Muscle layer of colon (tissue), 2 donors: ENCODE results near the gene REV3L.
"Not testable (repeated sequence)": the region's sequence is repeated elsewhere in the genome, so short reads cannot be mapped to it uniquely, and the experiment has no call there.

ENCODE experiments used
- H3K27ac ChIP-seq: one replicate; pipeline ENCODE4 v1.7.0; 2013; ENCODE audit warnings: low read depth, mild to moderate bottlenecking, low read length, moderate library complexity
- H3K27me3 ChIP-seq, 2 donors: one replicate each; pipeline ENCODE4 v1.7.0; 2013; ENCODE audit warnings: low read length in 2 of 2, mild to moderate bottlenecking in 2 of 2; ENCODE audit not compliant: insufficient read depth in 2 of 2, control insufficient read depth in 1 of 2
- H3K36me3 ChIP-seq: one replicate; pipeline ENCODE4 v1.7.0; 2013; ENCODE audit warnings: mild to moderate bottlenecking, low read length; ENCODE audit not compliant: insufficient read depth
- H3K4me1 ChIP-seq: one replicate; pipeline ENCODE4 v1.7.0; 2013; ENCODE audit warnings: mild to moderate bottlenecking, low read length; ENCODE audit not compliant: insufficient read depth
- H3K4me3 ChIP-seq, 2 donors: one replicate each; pipeline ENCODE4 v1.7.0; 2013; ENCODE audit warnings: low read length in 2 of 2, low read depth in 1 of 2, mild to moderate bottlenecking in 1 of 2, moderate library complexity in 1 of 2
- H3K9ac ChIP-seq: one replicate; pipeline ENCODE4 v1.7.0; 2013; ENCODE audit warnings: low read length
- H3K9me3 ChIP-seq: one replicate; pipeline ENCODE4 v1.7.0; 2013; ENCODE audit warnings: mild to moderate bottlenecking, low read length
- donor health status: abdominal sarcoma.
- donor health status: Adenocarcinoma of cecum.

REV3L gene

DNA sequence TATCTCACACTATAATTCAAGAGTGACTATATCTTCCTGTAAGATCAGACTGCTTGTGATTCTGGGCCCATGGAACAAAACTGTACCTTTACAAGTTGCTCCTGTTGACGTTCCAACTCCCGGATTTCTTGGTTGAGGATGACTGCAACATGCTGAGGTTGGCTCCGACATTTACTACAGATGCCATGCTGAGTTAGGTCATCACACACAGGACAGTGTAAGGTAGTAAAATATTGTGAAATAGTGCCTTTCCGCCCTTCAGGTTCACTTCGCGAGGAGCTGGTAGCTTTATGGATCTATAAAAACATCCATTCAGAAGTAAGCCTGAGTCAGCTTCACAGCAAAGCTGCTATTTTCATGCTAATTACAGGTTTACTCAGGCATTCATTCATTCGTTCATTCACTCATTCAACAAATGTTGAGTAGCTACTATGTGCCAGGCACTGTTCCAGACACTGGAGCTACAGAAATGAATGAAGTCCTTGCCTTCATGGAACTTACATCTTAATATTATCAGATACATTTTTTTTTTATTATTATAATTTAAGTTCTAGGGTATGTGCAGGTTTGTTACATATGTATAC, 175.7 kb downstream of the REV3L start:
- Histone ChIP-seq H3K9ac (no peak overlapping the region), H3K27ac (no peak overlapping the region), H3K9me3 (no peaks in the 10 kb centered on the region), H3K27me3 (no peaks in the 10 kb centered on the region), H3K4me1 (peaks cover under 1% of the 10 kb centered on the region), H3K4me3 (no peak overlapping the region), H3K36me3 (peaks cover 48% of the 10 kb centered on the region)

DNA sequence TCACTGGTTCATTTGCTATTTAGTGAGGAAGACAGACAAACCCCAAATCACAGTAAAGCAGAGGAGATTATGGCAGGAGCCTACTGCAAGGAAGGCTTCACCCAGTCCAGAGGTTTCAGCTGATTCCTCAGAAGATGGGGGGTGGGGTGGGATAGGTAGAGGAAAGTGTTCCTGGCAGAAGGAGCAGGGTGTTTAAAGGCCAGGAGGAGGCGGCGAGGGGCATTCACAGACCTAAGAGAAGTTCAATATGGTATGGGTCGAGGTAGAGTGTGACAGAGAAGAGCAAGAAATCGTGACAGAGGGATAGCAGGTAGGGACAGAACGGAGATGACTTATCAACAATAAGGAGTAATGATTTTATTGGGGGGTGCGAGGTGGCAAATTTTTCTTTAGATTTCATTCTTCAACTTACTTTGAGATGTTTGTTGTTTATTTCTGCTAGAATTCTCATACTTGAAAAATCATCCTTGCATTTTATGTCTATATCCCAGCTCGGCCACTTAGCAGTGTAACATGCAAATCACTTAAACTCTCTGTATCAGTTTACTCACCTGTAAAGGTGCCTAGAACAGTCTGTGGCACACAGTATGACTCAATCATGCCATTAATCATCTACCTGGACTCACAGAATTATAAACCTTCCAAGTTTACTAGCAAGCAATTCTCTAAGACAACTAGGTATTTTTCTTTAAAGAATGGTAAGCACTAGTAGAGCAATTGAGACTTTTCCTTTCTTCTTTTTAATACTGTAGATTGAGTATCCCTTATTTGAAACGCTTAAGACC, 176.7 kb downstream of the REV3L start:
- H3K4me1 ChIP-seq, result peaks cover 11% of the 10 kb centered on the region
- peaks cover 42% of the 10 kb centered on the region for H3K36me3 ChIP-seq
- H3K9ac ChIP-seq, result no peak overlapping the region
- no peaks in the 10 kb centered on the region for H3K27me3 ChIP-seq
- H3K4me3 ChIP-seq, result no peak overlapping the region
- H3K27ac ChIP-seq, result no peak overlapping the region
- no peaks in the 10 kb centered on the region for H3K9me3 ChIP-seq

DNA sequence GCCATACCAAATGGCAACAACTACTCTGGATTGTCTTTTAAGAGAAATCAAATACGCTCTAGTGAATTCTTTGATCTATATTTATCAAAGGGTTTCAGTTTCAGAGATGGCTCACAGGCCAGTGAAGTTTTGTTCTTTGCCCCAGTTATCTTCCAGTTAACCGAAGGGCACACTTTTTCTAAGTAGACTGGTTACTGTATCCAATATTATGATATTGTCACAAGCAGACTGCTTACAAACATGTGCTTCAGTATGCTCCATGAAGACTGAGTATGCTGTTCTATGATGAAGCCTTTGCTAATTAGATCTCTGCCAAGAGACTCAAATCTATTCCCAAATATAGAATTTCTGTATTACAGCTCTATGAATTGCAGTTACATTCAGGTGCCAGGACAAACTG, 181.1 kb downstream of the REV3L start:
- H3K27me3 ChIP-seq, result no peaks in the 10 kb centered on the region
- H3K36me3 ChIP-seq, result peaks cover 19% of the 10 kb centered on the region
- H3K4me3 ChIP-seq, result no peak overlapping the region
- peak overlapping the region; percentile 6 for H3K27ac ChIP-seq
- peaks cover 12% of the 10 kb centered on the region for H3K4me1 ChIP-seq
- no peak overlapping the region for H3K9ac ChIP-seq
- H3K9me3 ChIP-seq, result no peaks in the 10 kb centered on the region

DNA sequence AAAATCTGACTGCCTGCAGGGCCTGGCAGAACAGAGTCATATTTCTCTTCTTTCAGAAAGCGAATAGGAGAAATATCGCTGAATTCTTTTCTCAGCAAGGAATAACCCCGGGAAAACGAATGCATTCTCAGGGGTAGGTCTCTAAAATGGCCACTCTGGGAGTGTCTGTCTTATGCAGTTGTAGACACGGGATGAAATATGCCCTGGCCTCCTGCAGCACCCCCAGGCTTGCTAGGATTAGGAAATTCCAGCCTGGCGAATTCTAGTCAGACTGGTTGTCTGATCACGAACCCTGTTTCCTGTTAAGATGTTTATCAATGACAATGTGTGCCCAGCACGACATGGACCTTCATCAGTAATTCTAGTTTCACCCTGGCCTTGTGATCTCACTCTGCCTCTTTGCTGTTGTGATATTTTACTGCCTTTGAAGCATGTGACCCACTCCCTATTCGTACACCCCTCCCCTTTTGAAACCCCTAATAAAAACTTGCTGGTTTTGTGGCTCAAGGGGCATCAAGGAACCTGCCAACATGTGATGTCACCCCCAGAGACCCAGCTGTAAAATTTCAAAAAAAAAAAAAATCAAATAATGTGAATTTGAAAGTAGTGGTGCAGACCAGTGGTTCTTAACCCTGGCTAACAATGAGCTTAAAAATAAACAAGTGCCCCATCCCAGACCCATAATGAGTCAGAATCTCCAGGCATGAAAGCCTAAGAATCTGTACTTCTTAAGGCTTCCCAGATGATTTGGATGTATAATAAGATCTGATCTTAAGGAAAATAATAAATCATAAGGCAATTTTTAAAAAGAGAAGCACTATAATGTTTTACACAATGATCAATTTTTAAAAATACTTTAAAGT, 181.8 kb downstream of the REV3L start:
- H3K27me3 ChIP-seq, H3K9me3 ChIP-seq, H3K4me3 ChIP-seq, H3K9ac ChIP-seq: not testable (repeated sequence)
- H3K36me3 ChIP-seq, result peaks cover 14% of the 10 kb centered on the region
- peak overlapping the region; percentile 6 for H3K27ac ChIP-seq
- peaks cover 12% of the 10 kb centered on the region for H3K4me1 ChIP-seq

DNA sequence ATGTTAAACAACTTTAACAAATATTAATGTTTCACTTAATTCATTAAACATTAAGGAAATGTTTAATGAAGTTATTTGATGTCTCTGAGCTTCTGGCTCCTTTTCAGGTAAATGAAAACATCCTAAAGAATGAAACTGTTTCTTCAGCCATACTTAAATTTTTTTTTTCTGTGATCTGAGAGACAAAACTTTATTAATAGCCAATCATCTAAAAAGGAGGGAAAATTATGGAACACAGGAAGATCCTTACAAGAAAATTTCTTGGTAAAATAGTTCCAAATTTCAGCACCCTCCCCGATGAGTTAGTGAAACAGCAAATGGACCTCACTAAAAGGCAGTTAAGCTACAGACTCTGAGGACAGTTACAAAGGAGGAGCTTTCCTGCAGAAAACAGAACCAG, 185.2 kb downstream of the REV3L start:
- Histone ChIP-seq H3K9ac (no peak overlapping the region), H3K4me3 (no peak overlapping the region), H3K9me3 (no peaks in the 10 kb centered on the region), H3K27ac (no peak overlapping the region), H3K36me3 (peaks cover 12% of the 10 kb centered on the region), H3K27me3 (no peaks in the 10 kb centered on the region), H3K4me1 (peaks cover 12% of the 10 kb centered on the region)

DNA sequence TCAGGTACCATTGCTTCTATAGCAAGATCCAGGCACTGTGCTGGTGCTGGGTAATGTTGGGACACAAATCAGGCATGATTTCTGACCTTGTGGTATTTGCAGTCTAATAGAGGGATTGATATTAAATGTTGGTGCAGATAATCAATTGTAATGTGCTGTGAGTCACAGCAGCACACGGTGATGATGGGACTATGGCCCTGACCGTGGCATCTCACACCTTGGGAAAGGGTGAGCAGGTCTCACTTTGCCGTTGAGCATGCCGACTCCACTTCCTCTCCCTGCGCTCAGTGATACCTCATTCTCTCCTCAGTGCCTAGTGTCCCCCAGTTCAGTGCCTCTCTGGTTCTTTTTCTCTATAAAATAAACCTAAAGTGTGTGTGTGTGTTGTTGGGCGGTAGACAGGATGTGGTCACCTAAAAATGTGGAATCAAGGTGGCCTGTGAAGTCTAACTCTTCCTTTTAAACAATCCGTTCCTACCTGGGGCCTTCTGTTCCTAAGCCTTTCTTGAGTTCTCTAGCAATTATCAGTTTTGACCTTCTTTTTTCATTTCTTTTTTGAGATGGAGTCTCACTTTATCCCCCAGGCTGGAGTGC, 188.5 kb downstream of the REV3L start:
- no peaks in the 10 kb centered on the region for H3K4me1 ChIP-seq
- no peak overlapping the region for H3K27ac ChIP-seq
- H3K9ac ChIP-seq, result no peak overlapping the region
- H3K27me3 ChIP-seq, result no peaks in the 10 kb centered on the region
- peaks cover 7% of the 10 kb centered on the region for H3K36me3 ChIP-seq
- H3K9me3 ChIP-seq, result no peaks in the 10 kb centered on the region
- no peak overlapping the region for H3K4me3 ChIP-seq

DNA sequence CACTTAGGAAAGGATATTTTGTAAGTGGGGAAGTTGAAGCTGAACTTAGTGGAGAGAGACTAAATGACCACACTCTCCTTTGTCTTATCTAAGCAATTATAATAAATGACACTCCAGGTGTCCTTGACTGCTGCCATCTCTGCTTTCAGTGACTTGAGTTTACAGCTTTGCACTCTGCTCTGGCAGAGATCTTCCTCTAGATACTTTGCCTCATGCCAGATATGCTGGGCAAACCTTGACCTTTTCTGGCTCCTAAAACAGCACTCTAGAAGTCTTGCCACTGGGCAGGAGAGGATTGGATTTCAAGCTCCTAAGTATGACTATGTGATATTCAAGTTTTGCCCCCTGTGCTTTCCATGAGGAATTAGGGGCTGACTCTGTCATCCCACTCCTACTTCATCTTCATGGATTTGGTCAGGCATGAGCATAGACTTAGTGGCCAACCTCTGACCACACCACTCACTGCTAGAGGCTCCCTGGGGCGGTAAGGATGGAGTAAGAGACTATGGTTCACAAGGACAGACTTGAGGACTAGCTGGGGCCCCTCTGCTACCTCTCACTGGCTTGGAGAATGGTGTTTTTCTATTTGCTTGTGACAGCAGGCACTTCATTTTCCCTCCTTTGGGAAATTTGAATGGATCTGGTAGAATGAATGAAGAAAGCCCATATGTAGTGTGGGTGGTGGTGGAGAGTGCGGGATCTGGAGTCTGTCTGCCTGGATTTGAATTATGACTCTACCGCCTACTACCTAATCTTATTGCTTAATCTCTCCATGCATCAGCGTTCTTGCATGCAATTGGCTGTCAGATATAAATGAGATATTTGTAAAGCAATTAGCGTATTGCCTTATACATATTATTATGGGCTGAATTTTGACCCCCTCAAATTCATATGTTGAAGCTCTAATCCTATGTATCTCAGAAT, 191.4 kb downstream of the REV3L start:
- Histone ChIP-seq H3K9me3 (no peaks in the 10 kb centered on the region), H3K9ac (no peak overlapping the region), H3K4me1 (no peaks in the 10 kb centered on the region), H3K4me3 (no peak overlapping the region), H3K27ac (no peak overlapping the region), H3K36me3 (no peaks in the 10 kb centered on the region), H3K27me3 (no peaks in the 10 kb centered on the region)

DNA sequence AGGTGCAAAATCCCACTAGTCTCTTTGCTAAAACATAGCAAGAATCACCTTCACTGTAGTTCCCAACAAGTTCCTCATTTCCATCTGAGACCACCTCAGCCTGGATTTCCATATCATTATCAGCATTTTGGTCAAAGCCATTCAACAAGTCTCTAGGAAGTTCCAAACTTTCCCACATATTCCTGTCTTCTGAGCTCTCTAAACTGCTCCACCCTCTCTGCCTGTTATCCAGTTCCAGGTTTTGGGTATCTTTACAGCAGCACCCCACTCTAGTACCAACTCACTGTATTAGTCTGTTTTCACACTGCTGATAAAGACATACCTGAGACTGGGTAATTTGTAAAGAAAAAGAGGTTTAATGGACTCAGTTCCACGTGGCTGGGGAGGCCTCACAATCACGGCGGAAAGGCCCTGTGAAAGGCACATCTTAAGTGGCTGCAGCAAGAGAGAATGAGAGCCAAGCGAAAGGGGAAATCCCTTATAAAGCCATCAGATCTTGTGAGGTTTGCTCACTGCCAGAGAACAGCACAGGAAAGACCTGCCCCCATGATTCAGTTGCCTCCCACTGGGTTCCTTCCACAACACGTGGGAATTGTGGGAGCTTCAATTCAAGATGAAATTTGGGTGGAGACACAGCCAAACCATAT, 192.2 kb downstream of the REV3L start:
- not testable (repeated sequence) for H3K9me3 ChIP-seq, H3K36me3 ChIP-seq, H3K9ac ChIP-seq, H3K27me3 ChIP-seq, H3K4me1 ChIP-seq, H3K4me3 ChIP-seq, H3K27ac ChIP-seq

DNA sequence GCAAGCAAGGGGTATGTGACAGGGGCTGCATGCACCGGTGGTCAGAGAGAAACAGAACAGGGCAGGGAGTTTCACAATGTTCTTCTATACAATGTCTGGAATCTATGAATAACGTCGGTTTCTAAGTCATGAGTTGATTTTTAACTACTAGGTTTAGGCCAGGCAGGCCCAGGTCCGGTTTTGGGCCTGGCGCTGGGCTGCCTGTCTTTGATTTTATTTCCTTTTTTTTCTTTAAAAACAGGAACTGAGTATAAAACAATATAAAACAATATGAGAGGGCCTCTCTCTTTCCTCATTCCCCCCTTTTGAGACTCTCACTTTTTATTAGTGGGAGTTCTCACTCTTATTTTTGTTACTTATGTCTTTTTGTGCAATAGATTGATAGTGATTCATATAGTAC, 198.7 kb downstream of the REV3L start:
- not testable (repeated sequence) for H3K27me3 ChIP-seq, H3K27ac ChIP-seq, H3K4me3 ChIP-seq

DNA sequence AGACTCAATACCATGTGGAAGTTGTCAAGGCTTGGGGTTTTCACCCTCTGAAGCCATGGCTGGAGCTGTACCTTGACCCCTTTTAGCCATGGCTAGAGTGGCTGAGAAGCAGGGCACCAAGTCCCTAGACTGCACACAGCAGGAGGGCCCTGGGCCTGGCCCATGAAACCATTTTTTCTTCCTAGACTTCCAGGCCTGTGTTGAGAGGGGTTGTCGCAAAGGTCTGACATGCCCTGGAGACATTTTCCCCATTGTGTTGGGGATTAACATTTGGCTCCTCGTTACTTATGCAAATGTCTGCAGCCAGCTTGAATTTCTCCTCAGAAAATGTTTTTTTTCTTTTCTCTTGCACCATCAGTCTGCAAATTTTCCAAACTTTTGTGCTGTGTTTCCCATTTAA, 199.3 kb downstream of the REV3L start:
- no peak overlapping the region for H3K27ac ChIP-seq
- H3K4me1 ChIP-seq, result no peaks in the 10 kb centered on the region
- no peak overlapping the region for H3K4me3 ChIP-seq
- H3K9me3 ChIP-seq, result no peaks in the 10 kb centered on the region
- no peaks in the 10 kb centered on the region for H3K27me3 ChIP-seq
- H3K9ac ChIP-seq, result no peak overlapping the region
- peaks cover 4% of the 10 kb centered on the region for H3K36me3 ChIP-seq

More for the DNA sequence above, 198.7 kb downstream of the REV3L start:
- not testable (repeated sequence) for H3K36me3 ChIP-seq, H3K4me1 ChIP-seq, H3K9me3 ChIP-seq, H3K9ac ChIP-seq
